ENCODE data around the gene DDX17. TPM values are rescaled to one million over a fixed set of nuclear protein-coding genes. Genes with fewer than 3 reads are reported as not detected.

Gene DDX17
- total and polyA plus RNA-seq, 9 of the 15 experiments (the other 6 are each of a cell fraction or from before 2014, with no cell fraction given), result 17.6 to 421 (median 189) TPM

DNA sequence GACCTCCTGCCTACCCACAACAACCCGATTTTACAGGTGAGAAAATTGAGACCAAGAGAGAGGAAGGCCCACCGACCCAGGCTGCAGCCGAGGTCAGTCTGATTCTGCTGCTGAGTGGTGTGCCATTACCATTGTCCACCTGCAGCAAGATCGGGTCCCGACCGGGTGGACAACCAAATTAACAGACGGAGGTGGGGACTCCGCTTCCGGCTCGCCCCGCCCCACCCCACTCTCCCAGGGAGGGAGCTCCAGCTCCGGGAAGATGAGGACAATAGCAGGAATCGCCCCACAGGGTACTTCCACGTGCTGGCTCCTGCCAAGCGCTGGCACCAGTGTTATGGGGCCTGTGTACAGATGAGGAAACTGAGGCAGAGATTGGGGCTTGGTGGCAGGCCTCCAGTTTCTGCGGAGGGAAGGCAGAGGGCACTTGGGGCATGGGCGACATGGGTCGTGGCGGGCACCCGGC is 38.6 kb downstream of the DDX17 start (continued):
- TF ChIP-seq, protein P1, sequence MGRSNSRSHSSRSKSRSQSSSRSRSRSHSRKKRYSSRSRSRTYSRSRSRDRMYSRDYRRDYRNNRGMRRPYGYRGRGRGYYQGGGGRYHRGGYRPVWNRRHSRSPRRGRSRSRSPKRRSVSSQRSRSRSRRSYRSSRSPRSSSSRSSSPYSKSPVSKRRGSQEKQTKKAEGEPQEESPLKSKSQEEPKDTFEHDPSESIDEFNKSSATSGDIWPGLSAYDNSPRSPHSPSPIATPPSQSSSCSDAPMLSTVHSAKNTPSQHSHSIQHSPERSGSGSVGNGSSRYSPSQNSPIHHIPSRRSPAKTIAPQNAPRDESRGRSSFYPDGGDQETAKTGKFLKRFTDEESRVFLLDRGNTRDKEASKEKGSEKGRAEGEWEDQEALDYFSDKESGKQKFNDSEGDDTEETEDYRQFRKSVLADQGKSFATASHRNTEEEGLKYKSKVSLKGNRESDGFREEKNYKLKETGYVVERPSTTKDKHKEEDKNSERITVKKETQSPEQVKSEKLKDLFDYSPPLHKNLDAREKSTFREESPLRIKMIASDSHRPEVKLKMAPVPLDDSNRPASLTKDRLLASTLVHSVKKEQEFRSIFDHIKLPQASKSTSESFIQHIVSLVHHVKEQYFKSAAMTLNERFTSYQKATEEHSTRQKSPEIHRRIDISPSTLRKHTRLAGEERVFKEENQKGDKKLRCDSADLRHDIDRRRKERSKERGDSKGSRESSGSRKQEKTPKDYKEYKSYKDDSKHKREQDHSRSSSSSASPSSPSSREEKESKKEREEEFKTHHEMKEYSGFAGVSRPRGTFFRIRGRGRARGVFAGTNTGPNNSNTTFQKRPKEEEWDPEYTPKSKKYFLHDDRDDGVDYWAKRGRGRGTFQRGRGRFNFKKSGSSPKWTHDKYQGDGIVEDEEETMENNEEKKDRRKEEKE (IDR thresholded peaks at IDR 0.05; ENCODE audit: borderline replicate concordance in 1 of 2, control insufficient read depth in 1 of 2, low read depth in 2 of 2, low read length in 1 of 2), result no peak
- TF ChIP-seq GABPB1 (CRISPR knock-in tag; IDR thresholded peaks at IDR 0.05) (no peak), SIN3A (IDR thresholded peaks at IDR 0.05; ENCODE audit: borderline replicate concordance in 2 of 2, control insufficient read depth in 1 of 2, low read depth in 2 of 2, low read length in 2 of 2) (no peak), ZBTB43 (CRISPR knock-in tag; IDR thresholded peaks at IDR 0.05) (no peak), ELF1 (tag; IDR thresholded peaks at IDR 0.05) (0 out of 2 replicates have a peak, but pooled peaks have one; percentile 49), SLC30A9 (CRISPR knock-in tag; IDR thresholded peaks at IDR 0.05) (no peak), E2F6 (IDR thresholded peaks at IDR 0.05; ENCODE audit: borderline replicate concordance in 1 of 2, extremely low read depth in 1 of 2, insufficient read depth in 1 of 2, insufficient read length in 1 of 2, low read depth in 1 of 2, low read length in 1 of 2, poor library complexity in 1 of 2, severe bottlenecking in 1 of 2) (no peak), MTF1 (CRISPR knock-in tag; IDR thresholded peaks at IDR 0.05; ENCODE audit: borderline replicate concordance) (no peak), HLTF (IDR thresholded peaks at IDR 0.05) (no peak), MED1 (CRISPR knock-in tag; IDR thresholded peaks at IDR 0.05; ENCODE audit: borderline replicate concordance) (no peak), ZZZ3 (IDR thresholded peaks at IDR 0.05) (no peak), HDAC3 (IDR thresholded peaks at IDR 0.05; ENCODE audit: borderline replicate concordance, partially characterized antibody) (no peak), NKRF (IDR thresholded peaks at IDR 0.05; ENCODE audit: borderline replicate concordance) (no peak), SRSF3 (IDR thresholded peaks at IDR 0.05; ENCODE audit: insufficient read depth, low read length) (no peak), ETV5 (CRISPR knock-in tag; IDR thresholded peaks at IDR 0.05; ENCODE audit: low read depth) (0 out of 2 replicates have a peak, but pooled peaks have one; percentile 13), GABPA (tag; conservative IDR thresholded peaks at IDR 0.05; ENCODE audit: low read depth) (no peak)
- TF ChIP-seq, protein P2, sequence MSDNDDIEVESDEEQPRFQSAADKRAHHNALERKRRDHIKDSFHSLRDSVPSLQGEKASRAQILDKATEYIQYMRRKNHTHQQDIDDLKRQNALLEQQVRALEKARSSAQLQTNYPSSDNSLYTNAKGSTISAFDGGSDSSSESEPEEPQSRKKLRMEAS (CRISPR knock-in tag; IDR thresholded peaks at IDR 0.05), result peak; percentile 31; the same call in 1 of the 2 replicates
- TF ChIP-seq, protein P3, sequence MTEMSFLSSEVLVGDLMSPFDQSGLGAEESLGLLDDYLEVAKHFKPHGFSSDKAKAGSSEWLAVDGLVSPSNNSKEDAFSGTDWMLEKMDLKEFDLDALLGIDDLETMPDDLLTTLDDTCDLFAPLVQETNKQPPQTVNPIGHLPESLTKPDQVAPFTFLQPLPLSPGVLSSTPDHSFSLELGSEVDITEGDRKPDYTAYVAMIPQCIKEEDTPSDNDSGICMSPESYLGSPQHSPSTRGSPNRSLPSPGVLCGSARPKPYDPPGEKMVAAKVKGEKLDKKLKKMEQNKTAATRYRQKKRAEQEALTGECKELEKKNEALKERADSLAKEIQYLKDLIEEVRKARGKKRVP (CRISPR knock-in tag; IDR thresholded peaks at IDR 0.05), result no peak
